ENCODE measurements around the gene C8A.

Gene C8A

DNA sequence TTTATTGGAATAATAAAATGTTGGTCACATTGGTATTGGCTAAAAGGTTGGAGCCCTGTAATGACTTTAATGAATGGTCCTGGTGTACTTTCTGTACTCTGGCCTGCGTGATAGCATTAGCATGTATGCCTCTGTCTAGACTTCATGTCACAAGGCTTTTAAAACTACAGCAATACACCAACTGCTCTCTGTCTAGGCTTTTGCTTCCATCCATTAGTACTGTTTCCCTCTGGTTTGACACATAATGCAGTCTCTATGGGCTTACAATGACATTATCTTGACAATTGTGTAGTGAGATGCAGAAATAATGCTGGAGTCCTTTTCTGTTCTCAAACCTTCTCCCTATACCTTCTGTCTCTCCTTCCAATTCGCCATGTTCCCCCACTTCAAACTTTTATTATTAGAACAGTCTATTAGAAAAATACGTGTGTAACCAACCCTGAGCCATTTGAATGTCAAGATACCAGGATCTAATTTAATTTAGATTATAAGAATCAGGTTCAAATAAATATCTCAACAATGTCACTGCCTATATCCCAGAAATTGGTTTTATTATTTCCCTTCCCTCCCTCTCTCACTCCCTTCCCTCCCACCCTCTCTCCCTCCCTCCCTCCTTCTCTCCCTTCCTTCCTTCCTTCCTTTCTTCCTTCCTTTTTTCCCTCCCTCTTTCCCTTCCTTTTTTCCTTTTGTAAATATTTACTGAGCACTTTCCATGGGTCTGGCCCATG, 8.8 kb downstream of the C8A start:
- Histone ChIP-seq H3K79me2 (ENCODE audit: insufficient read depth, low read length) (no peaks in the 10 kb centered on the region), H3K4me2 (ENCODE audit: insufficient read depth, low read length) (no peak overlapping the region), H3K4me1 (ENCODE audit: insufficient read depth, low read length) (no peaks in the 10 kb centered on the region), H4K20me1 (ENCODE audit: insufficient read depth, low read length) (no peaks in the 10 kb centered on the region), H3K36me3 (ENCODE audit: insufficient read depth, low read length) (no peaks in the 10 kb centered on the region), H3K4me3 (ENCODE audit: low read depth in 1 of 2, low read length in 2 of 2) (no peak overlapping the region), H3K9me3 (ENCODE audit: insufficient read depth, low read length, severe bottlenecking) (no peaks in the 10 kb centered on the region), H2AFZ (ENCODE audit: low read depth, low read length) (no peak overlapping the region), H3K9ac (ENCODE audit: low read depth, low read length) (no peak overlapping the region), H3K27me3 (ENCODE audit: insufficient read depth, low read length, poor library complexity) (peaks cover 6% of the 10 kb centered on the region), H3K27ac (ENCODE audit: low read length) (no peak overlapping the region)
- ATAC-seq (ENCODE audit: insufficient read depth, low read depth) (no peak), DNase-seq (no peak)
- TF ChIP-seq, protein P1, sequence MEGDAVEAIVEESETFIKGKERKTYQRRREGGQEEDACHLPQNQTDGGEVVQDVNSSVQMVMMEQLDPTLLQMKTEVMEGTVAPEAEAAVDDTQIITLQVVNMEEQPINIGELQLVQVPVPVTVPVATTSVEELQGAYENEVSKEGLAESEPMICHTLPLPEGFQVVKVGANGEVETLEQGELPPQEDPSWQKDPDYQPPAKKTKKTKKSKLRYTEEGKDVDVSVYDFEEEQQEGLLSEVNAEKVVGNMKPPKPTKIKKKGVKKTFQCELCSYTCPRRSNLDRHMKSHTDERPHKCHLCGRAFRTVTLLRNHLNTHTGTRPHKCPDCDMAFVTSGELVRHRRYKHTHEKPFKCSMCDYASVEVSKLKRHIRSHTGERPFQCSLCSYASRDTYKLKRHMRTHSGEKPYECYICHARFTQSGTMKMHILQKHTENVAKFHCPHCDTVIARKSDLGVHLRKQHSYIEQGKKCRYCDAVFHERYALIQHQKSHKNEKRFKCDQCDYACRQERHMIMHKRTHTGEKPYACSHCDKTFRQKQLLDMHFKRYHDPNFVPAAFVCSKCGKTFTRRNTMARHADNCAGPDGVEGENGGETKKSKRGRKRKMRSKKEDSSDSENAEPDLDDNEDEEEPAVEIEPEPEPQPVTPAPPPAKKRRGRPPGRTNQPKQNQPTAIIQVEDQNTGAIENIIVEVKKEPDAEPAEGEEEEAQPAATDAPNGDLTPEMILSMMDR (IDR thresholded peaks at IDR 0.05; ENCODE audit: borderline replicate concordance, extremely low read depth, low read length, poor library complexity, severe bottlenecking): no peak
- no peak for TF ChIP-seq EZH2 (IDR thresholded peaks at IDR 0.05; ENCODE audit: borderline replicate concordance, low read depth, low read length, severe bottlenecking)

DNA sequence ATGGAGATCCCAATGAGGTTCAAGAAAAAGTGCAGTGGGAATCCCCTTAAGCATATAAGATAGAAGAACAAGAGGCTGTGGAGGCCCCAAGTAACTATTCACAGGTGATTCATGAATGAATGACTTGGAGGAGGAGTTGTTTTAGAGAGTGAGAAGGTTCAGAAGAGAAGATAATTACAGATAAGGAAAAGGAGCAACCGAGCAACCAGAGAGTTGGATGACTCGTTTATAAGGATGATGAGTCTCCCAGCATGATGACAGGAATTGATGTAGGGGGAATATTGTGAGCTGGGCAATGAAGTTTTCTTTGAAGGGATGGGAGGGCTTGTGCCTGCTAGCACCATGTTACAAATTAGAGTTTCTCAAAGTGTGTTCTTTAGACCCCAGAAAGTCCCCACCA, 9.8 kb downstream of the C8A start:
- Histone ChIP-seq H3K4me3 (ENCODE audit: low read depth in 1 of 2, low read length in 2 of 2) (no peak overlapping the region), H3K79me2 (ENCODE audit: insufficient read depth, low read length) (no peaks in the 10 kb centered on the region), H3K27ac (ENCODE audit: low read length) (no peak overlapping the region), H3K4me1 (ENCODE audit: insufficient read depth, low read length) (no peaks in the 10 kb centered on the region), H3K36me3 (ENCODE audit: insufficient read depth, low read length) (no peaks in the 10 kb centered on the region), H3K9me3 (ENCODE audit: insufficient read depth, low read length, severe bottlenecking) (no peaks in the 10 kb centered on the region), H3K27me3 (ENCODE audit: insufficient read depth, low read length, poor library complexity) (peaks cover 6% of the 10 kb centered on the region), H3K4me2 (ENCODE audit: insufficient read depth, low read length) (no peak overlapping the region), H3K9ac (ENCODE audit: low read depth, low read length) (no peak overlapping the region), H4K20me1 (ENCODE audit: insufficient read depth, low read length) (no peaks in the 10 kb centered on the region), H2AFZ (ENCODE audit: low read depth, low read length) (no peak overlapping the region)
- ATAC-seq (ENCODE audit: insufficient read depth, low read depth): no peak
- TF ChIP-seq EZH2 (IDR thresholded peaks at IDR 0.05; ENCODE audit: borderline replicate concordance, low read depth, low read length, severe bottlenecking): no peak
- TF ChIP-seq, protein P1 (IDR thresholded peaks at IDR 0.05; ENCODE audit: borderline replicate concordance, extremely low read depth, low read length, poor library complexity, severe bottlenecking): no peak
- DNase-seq: no peak

- TF ChIP-seq EZH2 (IDR thresholded peaks at IDR 0.05; ENCODE audit: borderline replicate concordance, low read depth, low read length, severe bottlenecking): no peak
- TF ChIP-seq, protein P1 (IDR thresholded peaks at IDR 0.05; ENCODE audit: borderline replicate concordance, extremely low read depth, low read length, poor library complexity, severe bottlenecking): no peak
- no peaks in the 10 kb centered on the region for H4K20me1 ChIP-seq (ENCODE audit: insufficient read depth, low read length)
- H3K27me3 ChIP-seq (ENCODE audit: insufficient read depth, low read length, poor library complexity): no peaks in the 10 kb centered on the region
- DNase-seq: no peak
- no peak for ATAC-seq (ENCODE audit: insufficient read depth, low read depth)
- H3K9me3 ChIP-seq (ENCODE audit: insufficient read depth, low read length, severe bottlenecking): no peaks in the 10 kb centered on the region
- H3K27ac ChIP-seq (ENCODE audit: low read length): no peak overlapping the region
- H3K4me2 ChIP-seq (ENCODE audit: insufficient read depth, low read length): no peak overlapping the region
- H2AFZ ChIP-seq (ENCODE audit: low read depth, low read length): no peak overlapping the region
- no peak overlapping the region for H3K9ac ChIP-seq (ENCODE audit: low read depth, low read length)
- H3K36me3 ChIP-seq (ENCODE audit: insufficient read depth, low read length): no peaks in the 10 kb centered on the region
- no peaks in the 10 kb centered on the region for H3K79me2 ChIP-seq (ENCODE audit: insufficient read depth, low read length)
- H3K4me1 ChIP-seq (ENCODE audit: insufficient read depth, low read length): no peaks in the 10 kb centered on the region
- H3K4me3 ChIP-seq (ENCODE audit: low read depth in 1 of 2, low read length in 2 of 2): no peak overlapping the region
Measured at GRCh38 chr1:56866656-56867055, 12.1 kb downstream of the C8A start.

All from DND-41 (cell line).